HG03097 (cell line): ENCODE results near the gene SUMO4.
A peak's percentile ranks its signal among the peaks of the same experiment; 100 is the strongest.
"Not testable (repeated sequence)": the region's sequence is repeated elsewhere in the genome, so short reads cannot be mapped to it uniquely, and the experiment has no call there.

Source experiments
- ATAC-seq: cut with Tn5 transposase; IDR thresholded peaks from one replicate; pipeline ENCODE4 v1.9.1; 2021; ENCODE audit not compliant: unreplicated experiment, low FRiP score

Gene SUMO4

GRCh38 chr6:149429427-149430360 is 29.6 kb downstream of the SUMO4 start:
- ATAC-seq, result no peak

GRCh38 chr6:149431905-149432775 is 32.1 kb downstream of the SUMO4 start:
- peak; percentile 88 for ATAC-seq

DNA sequence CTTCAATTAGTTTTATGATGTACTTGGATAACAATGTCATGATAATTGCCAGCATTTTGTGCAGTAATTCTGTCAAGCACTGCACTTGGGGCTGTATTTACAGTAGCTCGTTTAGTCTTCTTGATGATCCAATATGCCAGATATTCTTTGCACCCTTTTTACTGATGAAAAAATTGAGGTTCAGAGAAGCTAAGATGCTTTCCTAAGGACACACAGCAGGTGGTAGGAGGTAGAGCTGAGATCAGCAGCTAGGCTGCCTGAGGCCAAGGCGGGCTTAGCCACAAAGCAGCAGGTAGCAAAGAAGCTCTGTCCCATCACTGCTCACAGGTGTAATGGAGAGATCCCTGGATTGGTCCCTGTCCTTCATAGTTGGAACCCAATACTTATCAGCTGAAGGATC is 33.3 kb downstream of the SUMO4 start:
- ATAC-seq, result no peak

- ATAC-seq, result no peak
Observed at GRCh38 chr6:149433881-149434280, 33.8 kb downstream of the SUMO4 start.

DNA sequence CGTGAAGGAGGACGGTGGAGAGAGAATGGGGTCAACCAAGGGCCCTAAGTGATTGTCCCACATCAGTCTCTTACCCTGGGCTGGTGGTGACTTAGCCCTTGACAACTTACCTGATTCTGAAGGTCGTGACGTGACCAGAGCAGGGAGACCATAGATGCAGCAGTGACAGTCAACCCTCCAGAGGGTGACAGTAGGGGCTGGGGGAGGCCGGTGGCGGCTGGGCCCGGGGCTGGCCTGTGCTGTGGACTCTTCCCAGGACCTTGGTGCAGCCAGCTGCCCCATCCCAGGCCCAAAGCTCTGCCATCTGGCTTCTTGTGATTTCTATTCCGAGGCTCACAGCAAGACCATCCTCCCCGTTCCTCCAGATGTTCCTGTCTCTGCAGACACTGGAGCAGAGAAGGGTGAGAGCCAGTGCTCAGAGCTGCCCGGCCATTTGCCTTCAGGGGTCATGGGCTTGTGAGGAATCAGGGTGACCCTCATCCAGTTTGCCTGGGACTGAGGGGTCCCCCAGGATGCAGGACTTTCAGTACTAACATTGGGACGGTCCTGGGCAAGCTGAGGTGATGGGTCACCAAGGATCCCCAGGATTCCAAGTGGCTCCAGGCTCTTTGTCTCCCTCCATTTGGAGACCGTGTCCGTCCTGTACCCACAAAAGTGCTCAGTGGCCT is 36.0 kb downstream of the SUMO4 start:
- ATAC-seq, result no peak

DNA sequence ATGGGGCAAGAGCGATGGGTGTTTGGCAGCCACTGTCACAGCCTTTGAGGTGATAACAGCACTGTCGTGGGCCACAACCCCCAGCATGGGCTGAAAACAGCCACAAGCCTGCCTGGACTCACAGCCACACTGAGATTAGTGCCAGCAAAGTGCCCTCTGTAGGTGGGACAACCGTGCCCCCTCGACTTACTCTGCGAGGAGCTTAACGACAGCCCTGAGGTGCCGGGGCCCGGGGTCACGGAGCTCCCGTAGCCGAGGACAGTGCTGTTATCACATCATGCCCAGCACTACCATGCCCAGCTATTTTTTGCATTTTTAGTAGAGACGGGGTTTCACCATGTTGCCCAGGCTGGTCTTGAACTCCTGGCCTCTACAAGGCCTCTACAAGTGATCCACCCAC is 36.6 kb downstream of the SUMO4 start:
- no peak for ATAC-seq

GRCh38 chr6:149437212-149437611 is 37.1 kb downstream of the SUMO4 start:
- no peak for ATAC-seq

- no peak for ATAC-seq
Observed at GRCh38 chr6:149438855-149439254, 38.8 kb downstream of the SUMO4 start.

GRCh38 chr6:149439626-149440025 is 39.6 kb downstream of the SUMO4 start:
- ATAC-seq, result no peak

DNA sequence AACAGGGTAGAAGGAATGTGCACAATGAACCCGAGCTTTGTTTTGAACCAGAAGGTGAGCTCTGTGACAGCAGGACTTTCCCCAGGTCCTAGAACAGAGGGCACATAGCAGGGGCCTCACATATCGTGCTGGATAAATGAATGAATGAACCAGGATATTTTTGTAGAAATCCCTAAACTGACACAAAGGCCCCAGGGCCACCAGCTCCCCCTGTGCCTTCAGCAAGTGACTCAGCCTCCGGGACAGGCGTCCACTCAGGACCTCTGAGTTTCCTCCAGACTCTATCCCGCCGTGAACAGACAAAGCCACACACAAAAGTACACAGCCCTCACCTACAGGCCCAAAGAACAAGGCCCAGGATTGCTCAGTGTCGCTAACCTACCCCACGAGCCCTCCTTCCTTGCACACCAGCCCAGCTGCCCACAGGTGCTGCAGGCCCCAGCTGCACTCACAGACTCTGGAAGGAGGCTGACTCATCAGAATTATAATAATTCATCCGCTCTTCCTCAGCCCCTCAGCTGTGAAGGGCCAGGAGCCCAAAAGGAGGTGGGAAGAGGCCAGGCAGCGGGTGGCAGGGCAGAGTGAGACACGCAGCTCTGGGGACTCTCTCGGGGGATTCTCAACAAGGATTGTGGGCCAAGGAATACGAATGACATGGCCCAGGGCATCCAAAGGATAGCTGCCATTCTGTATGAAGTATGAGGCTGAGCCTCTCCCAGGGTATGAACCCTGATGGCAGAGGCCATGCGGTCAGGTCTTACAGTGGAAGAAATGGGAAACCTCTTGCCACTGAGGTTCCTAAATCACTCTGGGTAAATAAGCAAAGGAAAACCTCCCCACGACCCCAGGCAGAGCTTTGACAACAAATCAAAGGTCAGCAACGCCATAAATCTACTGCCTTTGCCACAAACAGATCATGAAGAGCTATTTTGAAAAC is 40.9 kb downstream of the SUMO4 start:
- no peak for ATAC-seq

DNA sequence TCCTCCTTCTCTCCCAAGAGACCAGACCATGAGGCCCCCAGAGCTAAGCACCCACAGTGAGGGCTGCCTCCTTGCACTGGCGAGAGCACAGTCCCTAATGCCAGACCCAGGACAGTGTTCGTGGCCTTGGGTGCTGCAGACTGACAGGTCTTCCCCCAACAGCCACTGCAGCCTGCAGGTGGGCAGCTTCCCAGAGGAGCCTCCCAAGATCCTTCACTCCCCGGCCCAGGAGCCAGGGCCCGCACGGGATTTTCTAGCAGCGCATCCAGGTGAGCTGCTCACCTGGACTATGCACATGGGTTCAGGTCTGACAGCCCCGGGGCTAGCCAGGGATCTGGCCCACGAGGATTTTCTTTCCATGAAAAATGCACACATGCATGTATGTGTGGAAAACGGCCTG is 41.7 kb downstream of the SUMO4 start:
- ATAC-seq, result no peak

DNA sequence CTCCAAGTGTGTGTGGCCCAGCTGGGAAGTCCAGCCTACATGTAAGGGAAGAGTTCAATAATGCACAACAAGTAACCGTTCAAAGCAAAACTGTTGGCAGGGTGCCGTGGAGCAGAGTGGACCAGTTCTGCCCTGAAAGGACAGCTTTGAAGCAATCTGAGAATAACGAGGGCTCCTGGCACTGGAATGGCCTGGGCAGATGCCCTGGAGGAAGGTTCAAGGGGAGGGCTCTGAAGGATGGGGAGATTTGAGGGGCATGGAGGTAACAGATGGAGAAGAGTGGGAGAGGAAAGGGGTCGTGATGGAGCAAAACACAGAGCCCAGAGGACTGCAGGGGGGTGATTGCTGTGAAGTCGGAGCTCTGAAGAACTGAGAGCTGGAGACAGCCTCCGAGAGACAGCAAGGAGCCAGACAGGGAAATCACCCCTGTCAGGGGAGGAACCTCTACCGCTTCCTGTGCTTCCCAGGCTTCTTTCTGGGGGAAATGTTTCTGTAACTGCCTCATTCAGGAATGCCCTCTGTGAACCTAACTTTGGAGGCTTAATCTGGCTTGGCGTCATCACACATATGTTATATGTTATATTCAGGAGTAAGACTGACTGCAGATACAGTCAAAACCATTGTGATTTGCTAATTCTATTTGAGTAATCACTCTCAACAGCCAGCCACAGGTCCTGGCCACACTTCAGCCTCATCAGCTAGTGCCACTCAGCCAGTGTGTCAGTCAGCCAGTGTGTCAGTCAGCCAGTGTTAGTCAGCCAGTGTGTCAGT is 43.5 kb downstream of the SUMO4 start:
- no peak for ATAC-seq

- ATAC-seq, result not testable (repeated sequence)
Observed at GRCh38 chr6:149444360-149445094, 44.5 kb downstream of the SUMO4 start.

DNA sequence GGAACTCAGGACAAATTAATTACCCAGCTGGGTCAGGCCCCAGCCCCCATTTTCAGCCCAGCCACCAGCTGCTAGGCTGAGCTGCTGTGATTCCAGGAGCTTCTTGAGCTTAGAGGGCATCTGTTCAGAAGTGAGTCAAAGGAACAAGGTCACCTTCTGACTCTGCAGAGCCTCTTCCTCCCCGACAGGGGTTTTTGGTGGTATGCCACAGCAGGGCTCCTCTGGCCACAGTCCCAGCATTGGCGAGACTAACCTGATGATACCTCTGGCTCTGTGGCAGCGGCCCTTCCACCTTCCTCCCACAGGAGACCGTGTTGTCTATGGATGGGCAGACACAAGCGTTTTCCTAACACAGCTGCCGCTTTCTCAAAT is 45.0 kb downstream of the SUMO4 start:
- no peak for ATAC-seq

DNA sequence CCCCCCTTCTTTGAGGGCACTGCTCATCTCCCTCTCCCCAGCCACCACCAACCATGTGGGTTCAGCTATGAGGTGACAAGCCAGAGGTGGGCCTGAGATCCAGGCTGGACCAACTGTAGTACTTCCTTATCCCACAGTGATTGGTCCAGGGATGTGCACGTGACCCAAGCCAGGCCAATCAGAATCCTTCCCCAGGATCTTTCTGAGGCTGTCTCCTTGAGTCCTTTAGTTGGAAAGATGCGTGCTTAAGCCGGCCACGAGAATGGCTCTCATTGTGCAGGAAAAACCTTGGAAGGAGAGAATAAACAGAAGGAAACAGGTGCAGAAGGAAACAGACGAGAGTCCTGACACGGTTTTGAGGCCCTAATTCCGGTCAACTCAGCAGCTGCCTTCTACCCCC is 45.5 kb downstream of the SUMO4 start:
- ATAC-seq, result no peak

- ATAC-seq, result no peak
Observed at GRCh38 chr6:149446791-149447376, 46.8 kb downstream of the SUMO4 start.

- no peak for ATAC-seq
Observed at GRCh38 chr6:149448821-149449453, 48.9 kb downstream of the SUMO4 start.
